Psoas muscle (tissue), 8 donors: ENCODE data around the gene SDK2. TPM values are rescaled to one million over a fixed set of nuclear protein-coding genes. Genes with fewer than 3 reads are reported as not detected.

Experiments used
- ATAC-seq, 4 donors: fragments of 200-7000 bp; cut with Tn5 transposase; one replicate each; pipeline ENCODE4 v1.9.1; 2020; ENCODE audit warnings: moderate library complexity in 3 of 4, mild to moderate bottlenecking in 2 of 4
- DNase-seq, 2 donors: peaks; one replicate each; pipeline ENCODE4 v3.0.0-alpha.2; 2020
- H3K27ac ChIP-seq: fragments of 200-600 bp; one replicate; pipeline ENCODE4 v1.8.0; 2022
- H3K27me3 ChIP-seq, 3 donors: fragments of 200-600 bp in 1 of 3; one replicate each; pipeline versions ENCODE4 v1.6.1 to v1.8.0; 2013 to 2022; ENCODE audit warnings: low read length in 2 of 3, mild to moderate bottlenecking in 2 of 3, moderate library complexity in 1 of 3; ENCODE audit not compliant: insufficient read depth in 3 of 3
- H3K36me3 ChIP-seq, 2 donors: fragments of 200-600 bp in 1 of 2; one replicate each; pipeline versions ENCODE4 v1.6.1 to v1.8.0; 2013 to 2022; ENCODE audit warnings: low read depth in 1 of 2, mild to moderate bottlenecking in 1 of 2, moderate library complexity in 1 of 2; ENCODE audit not compliant: insufficient read depth in 1 of 2
- H3K4me1 ChIP-seq: fragments of 200-600 bp; one replicate; pipeline ENCODE4 v1.8.0; 2022
- H3K4me3 ChIP-seq: fragments of 200-600 bp; one replicate; pipeline ENCODE4 v1.8.0; 2022; ENCODE audit warnings: mild to moderate bottlenecking
- H3K9me3 ChIP-seq: fragments of 200-600 bp; one replicate; pipeline ENCODE4 v1.8.0; 2022
- CTCF ChIP-seq: fragments of 200-600 bp; IDR thresholded peaks from one replicate; pipeline ENCODE4 v1.8.0; 2022; ENCODE audit warnings: antibody characterized with exemption
- WGBS, 3 donors: extraction: QIAGEN DNeasy Blood & Tissue Kit; methylation state at CpG; one replicate each; pipeline versions ENCODE4 v1.1.6 to v1.1.7; 2013; 5-methylcytosine and 5-hydroxymethylcytosine counted together
- intact Hi-C, 2 donors: fragments of 100-400 bp; cut with DNase I; formaldehyde crosslinking; loops; one replicate each; pipeline versions ENCODE4 v1.11.0 to v1.14.2; 2022
- polyA plus RNA-seq, 3 donors: library from polyadenylated mRNA; stranded (reverse); fragments of 200-250 nt; gene quantifications; one replicate each; pipeline ENCODE4 v1.2.3, GENCODE V29; 2013
- total RNA-seq, 4 donors: library from RNA; stranded (reverse); fragmentation: NEBNext Ultra II Directional in 2 of 4; extraction: Animal tissue kit (Norgen Biotek cat#: 25700) in 2 of 4; gene quantifications; one replicate each; pipeline versions ENCODE4 v1.2.1 to v1.2.4, GENCODE V29; 2021 to 2023
- donor health status: healthy with polysubstance abuse.
- donor health status: DM: no; HTN: no; CAD: no; lungs with moderate emphysema.
- donor health status: Bipolar disorder and iron deficiency.
- donor health status: healthy.
- donor health status: DM: yes; HTN: yes; CAD: no.
- donor health status: DM: no; HTN: no; CAD: no.
- donor health status: DM: no; HTN: no; CAD: no.
- donor health status: DM: yes; HTN: yes; CAD: no.

SDK2 gene
- total and polyA plus RNA-seq, 7 donors, result 0.04 to 2.8 (median 0.24) TPM

DNA sequence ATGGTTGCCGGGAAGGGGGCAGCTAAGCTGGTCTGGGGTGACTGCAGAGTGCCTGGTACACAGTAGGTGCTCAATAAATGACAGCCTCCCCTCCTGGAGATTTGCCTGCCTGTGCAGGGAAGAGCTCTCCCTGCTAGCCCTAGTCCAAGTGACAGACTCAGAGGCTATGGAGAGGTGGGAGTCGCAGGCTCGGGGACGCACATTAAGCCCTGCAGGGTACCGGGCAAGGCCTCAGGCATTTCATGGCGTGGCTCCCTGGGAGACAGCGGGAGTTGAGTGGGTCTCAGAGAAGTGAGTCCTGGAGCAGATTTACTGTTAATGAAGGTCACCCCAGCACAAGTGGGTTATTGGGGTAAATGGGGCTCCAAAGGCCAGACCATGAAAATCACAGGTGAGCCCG is 200.2 kb downstream of the SDK2 start:
- no peak for ATAC-seq
- H3K36me3 ChIP-seq, result no peaks in the 10 kb centered on the region
- H3K27me3 ChIP-seq, result no peaks in the 10 kb centered on the region
- intact Hi-C loops, result no loop called here
- no peaks in the 10 kb centered on the region for H3K4me1 ChIP-seq
- WGBS, 3 donors, result 89 to 95% (median 91%) methylated on average over 8 of the region's 8 CpGs
- H3K27ac ChIP-seq, result no peak overlapping the region
- no peak for DNase-seq
- H3K4me3 ChIP-seq, result no peak overlapping the region
- no peaks in the 10 kb centered on the region for H3K9me3 ChIP-seq
- TF ChIP-seq CTCF, result no peak

- no peaks in the 10 kb centered on the region for H3K4me1 ChIP-seq
- ATAC-seq (no peak), DNase-seq (no peak)
- 89 to 96% (median 91%) methylated on average over 7 of the region's 7 CpGs for WGBS, 3 donors
- H3K4me3 ChIP-seq, result no peak overlapping the region
- H3K27ac ChIP-seq, result no peak overlapping the region
- H3K9me3 ChIP-seq, result no peaks in the 10 kb centered on the region
- no peaks in the 10 kb centered on the region for H3K27me3 ChIP-seq
- intact Hi-C loops, result no loop called here
- H3K36me3 ChIP-seq, result no peaks in the 10 kb centered on the region
- no peak for TF ChIP-seq CTCF
Observed at GRCh38 chr17:73439597-73439996, 204.6 kb downstream of the SDK2 start.

DNA sequence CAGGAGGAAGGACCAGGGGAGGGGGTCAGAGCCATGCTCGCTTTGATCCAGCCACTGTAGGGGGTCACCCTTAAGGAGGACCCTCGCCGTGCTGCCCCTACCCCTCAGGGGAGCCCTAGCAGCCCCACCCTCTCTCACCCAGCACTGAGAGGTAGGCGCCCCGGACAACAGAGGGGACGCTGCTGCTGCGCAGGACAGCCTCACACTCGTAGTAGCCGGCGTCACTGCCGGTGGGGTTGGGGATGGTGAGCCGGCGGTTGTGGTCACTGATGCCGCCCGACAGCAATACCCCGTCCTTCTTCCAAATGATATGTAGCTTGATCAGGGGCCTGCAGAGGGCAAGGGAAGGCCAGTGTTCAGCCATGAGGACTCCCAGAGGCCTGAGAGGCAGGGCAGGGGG is 206.4 kb downstream of the SDK2 start:
- no peak overlapping the region for H3K4me3 ChIP-seq
- no peak for DNase-seq
- WGBS, 3 donors, result 87 to 93% (median 87%) methylated on average over 16 of the region's 16 CpGs
- TF ChIP-seq CTCF, result no peak
- no peaks in the 10 kb centered on the region for H3K27me3 ChIP-seq
- ATAC-seq, result no peak
- H3K9me3 ChIP-seq, result no peaks in the 10 kb centered on the region
- no peaks in the 10 kb centered on the region for H3K4me1 ChIP-seq
- no peaks in the 10 kb centered on the region for H3K36me3 ChIP-seq
- H3K27ac ChIP-seq, result no peak overlapping the region
- intact Hi-C loops, result no loop called here

DNA sequence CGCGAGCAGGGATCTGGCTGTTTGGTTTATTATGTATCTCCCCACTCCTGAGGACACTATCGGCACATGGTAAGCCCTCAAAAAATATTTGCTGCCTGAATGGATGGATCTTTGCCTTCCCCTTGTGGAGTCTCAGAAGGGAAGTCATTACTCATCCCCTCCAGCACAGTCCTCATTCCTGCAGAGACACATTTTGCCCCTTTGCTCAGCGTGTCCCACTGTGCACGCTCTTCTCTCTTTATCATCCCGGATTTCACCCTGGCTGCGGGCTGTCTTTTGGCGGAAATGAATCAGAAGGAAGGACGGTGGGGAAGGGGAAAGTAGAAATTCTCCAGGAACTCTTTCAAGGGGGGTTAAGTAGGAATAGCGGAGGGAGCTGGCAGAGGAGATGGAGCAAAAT is 207.3 kb downstream of the SDK2 start:
- intact Hi-C loops, result no loop called here
- 68 to 71% (median 71%) methylated on average over 10 of the region's 10 CpGs for WGBS, 3 donors

More for the DNA sequence above, 207.3 kb downstream of the SDK2 start:
- H3K27me3 ChIP-seq, result no peaks in the 10 kb centered on the region
- H3K36me3 ChIP-seq, result no peaks in the 10 kb centered on the region
- ATAC-seq (no peak), DNase-seq (no peak)
- H3K9me3 ChIP-seq, result no peaks in the 10 kb centered on the region
- H3K4me3 ChIP-seq, result no peak overlapping the region
- H3K4me1 ChIP-seq, result no peaks in the 10 kb centered on the region
- H3K27ac ChIP-seq, result no peak overlapping the region
- no peak for TF ChIP-seq CTCF
